ENCODE results near the gene KCNJ9.

- TF ChIP-seq CTCF (IDR thresholded peaks at IDR 0.05) (no peak), CREB1 (CRISPR knock-in tag; IDR thresholded peaks at IDR 0.05) (no peak), PRDM15 (CRISPR knock-in tag; IDR thresholded peaks at IDR 0.05) (no peak), FOXK1 (CRISPR knock-in tag; IDR thresholded peaks at IDR 0.05) (no peak), E2F5 (CRISPR knock-in tag; IDR thresholded peaks at IDR 0.05) (no peak), SP1 (CRISPR knock-in tag; conservative IDR thresholded peaks at IDR 0.05) (no peak), CBFB (CRISPR knock-in tag; IDR thresholded peaks at IDR 0.05; ENCODE audit: low read depth) (no peak), ZNF532 (CRISPR knock-in tag; IDR thresholded peaks at IDR 0.05; ENCODE audit: borderline replicate concordance) (no peak), TCF7 (CRISPR knock-in tag; IDR thresholded peaks at IDR 0.05; ENCODE audit: low read depth) (no peak), TP53 (CRISPR knock-in tag; IDR thresholded peaks at IDR 0.05) (no peak), NR3C1 (CRISPR knock-in tag; conservative IDR thresholded peaks at IDR 0.05; ENCODE audit: low read depth) (no peak)
Observed at GRCh38 chr1:160064746-160065145, 16.6 kb upstream of the KCNJ9 start.
